Hepatocyte (in vitro differentiated cells): ENCODE measurements around the gene GARS1.

ENCODE experiments used
- EZH2 ChIP-seq: fragments of 200-600 bp; sonication (generic); IDR thresholded peaks from 2 replicates; pipeline ENCODE4 v1.6.1; 2016; ENCODE audit warnings: antibody characterized with exemption, mild to moderate bottlenecking, borderline replicate concordance
- TF ChIP-seq, protein P1 (sequence below): fragments of 200-600 bp; sonication (generic); IDR thresholded peaks from 2 replicates; pipeline ENCODE4 v1.5.1; 2016; ENCODE audit warnings: antibody characterized with exemption, mild to moderate bottlenecking; ENCODE audit not compliant: poor library complexity

DNA sequence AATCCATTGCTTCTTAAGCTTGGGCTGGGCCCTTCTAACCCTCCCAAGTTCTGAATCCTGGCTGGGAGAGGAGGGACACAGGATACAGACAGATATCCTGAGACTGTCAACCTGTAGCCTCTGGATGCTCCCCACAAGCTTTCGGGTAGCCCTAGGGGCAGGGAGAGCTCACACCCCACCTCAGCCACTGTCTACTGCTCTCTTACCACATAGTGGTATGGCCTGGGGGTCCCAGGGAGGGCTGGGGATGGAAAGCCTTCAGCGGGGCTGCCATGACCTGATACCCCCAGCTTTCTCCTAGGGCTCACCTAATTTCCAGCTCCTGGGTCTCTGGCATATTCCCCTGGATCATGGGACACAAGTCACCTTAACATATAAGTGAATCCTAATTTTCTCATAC lies 62.5 kb downstream of the GARS1 start:
- TF ChIP-seq, protein P1, sequence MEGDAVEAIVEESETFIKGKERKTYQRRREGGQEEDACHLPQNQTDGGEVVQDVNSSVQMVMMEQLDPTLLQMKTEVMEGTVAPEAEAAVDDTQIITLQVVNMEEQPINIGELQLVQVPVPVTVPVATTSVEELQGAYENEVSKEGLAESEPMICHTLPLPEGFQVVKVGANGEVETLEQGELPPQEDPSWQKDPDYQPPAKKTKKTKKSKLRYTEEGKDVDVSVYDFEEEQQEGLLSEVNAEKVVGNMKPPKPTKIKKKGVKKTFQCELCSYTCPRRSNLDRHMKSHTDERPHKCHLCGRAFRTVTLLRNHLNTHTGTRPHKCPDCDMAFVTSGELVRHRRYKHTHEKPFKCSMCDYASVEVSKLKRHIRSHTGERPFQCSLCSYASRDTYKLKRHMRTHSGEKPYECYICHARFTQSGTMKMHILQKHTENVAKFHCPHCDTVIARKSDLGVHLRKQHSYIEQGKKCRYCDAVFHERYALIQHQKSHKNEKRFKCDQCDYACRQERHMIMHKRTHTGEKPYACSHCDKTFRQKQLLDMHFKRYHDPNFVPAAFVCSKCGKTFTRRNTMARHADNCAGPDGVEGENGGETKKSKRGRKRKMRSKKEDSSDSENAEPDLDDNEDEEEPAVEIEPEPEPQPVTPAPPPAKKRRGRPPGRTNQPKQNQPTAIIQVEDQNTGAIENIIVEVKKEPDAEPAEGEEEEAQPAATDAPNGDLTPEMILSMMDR = no peak
- no peak for TF ChIP-seq EZH2
